Stimulated activated CD4-positive, alpha-beta T cell treated with anti-CD3 and anti-CD28 coated beads, TNF-alpha, amount 100 ng/mL, for 48 hours (primary cell): ENCODE results near the gene RPL37A.
"Not testable (repeated sequence)": the region's sequence is repeated elsewhere in the genome, so short reads cannot be mapped to it uniquely, and the experiment has no call there.

Source experiments
- DNase-seq, 3 donors: peaks; one replicate each; pipeline ENCODE4 v3.0.0-alpha.2; 2020; ENCODE audit warnings: low read depth in 3 of 3

Gene RPL37A

GRCh38 chr2:216517447-216518225 lies 19.0 kb downstream of the RPL37A start:
- no peak for DNase-seq

GRCh38 chr2:216518566-216519119 lies 20.0 kb downstream of the RPL37A start:
- DNase-seq, result not testable (repeated sequence)

- peak in 1 of 3 donors; percentile 36 for DNase-seq
Observed at GRCh38 chr2:216519154-216519762, 20.6 kb downstream of the RPL37A start.

- no peak for DNase-seq
Observed at GRCh38 chr2:216520112-216520511, 21.5 kb downstream of the RPL37A start.

GRCh38 chr2:216522892-216523502 lies 24.4 kb downstream of the RPL37A start:
- DNase-seq, result no peak

GRCh38 chr2:216525972-216526371 lies 27.3 kb downstream of the RPL37A start:
- DNase-seq, result no peak

GRCh38 chr2:216526939-216527338 lies 28.3 kb downstream of the RPL37A start:
- DNase-seq, result no peak

- DNase-seq, result no peak
Observed at GRCh38 chr2:216527600-216527999, 29.0 kb downstream of the RPL37A start.

- DNase-seq, result no peak
Observed at GRCh38 chr2:216532562-216532961, 33.9 kb downstream of the RPL37A start.

- no peak for DNase-seq
Observed at GRCh38 chr2:216533609-216534008, 35.0 kb downstream of the RPL37A start.

GRCh38 chr2:216534809-216535208 lies 36.2 kb downstream of the RPL37A start:
- DNase-seq, result no peak

- no peak for DNase-seq
Observed at GRCh38 chr2:216535454-216535995, 36.9 kb downstream of the RPL37A start.

- no peak for DNase-seq
Observed at GRCh38 chr2:216536734-216537210, 38.1 kb downstream of the RPL37A start.

- no peak for DNase-seq
Observed at GRCh38 chr2:216537366-216537765, 38.7 kb downstream of the RPL37A start.

- DNase-seq, result no peak
Observed at GRCh38 chr2:216538538-216538937, 39.9 kb downstream of the RPL37A start.

- DNase-seq, result no peak
Observed at GRCh38 chr2:216539120-216539519, 40.5 kb downstream of the RPL37A start.

- DNase-seq, result no peak
Observed at GRCh38 chr2:216539791-216540241, 41.2 kb downstream of the RPL37A start.

- no peak for DNase-seq
Observed at GRCh38 chr2:216540920-216541319, 42.3 kb downstream of the RPL37A start.

GRCh38 chr2:216541505-216541904 lies 42.9 kb downstream of the RPL37A start:
- no peak for DNase-seq

GRCh38 chr2:216545359-216545758 lies 46.7 kb downstream of the RPL37A start:
- no peak for DNase-seq

- no peak for DNase-seq
Observed at GRCh38 chr2:216546241-216546640, 47.6 kb downstream of the RPL37A start.
